Activated CD8-positive, alpha-beta memory T cell treated with anti-CD3 and anti-CD28 coated beads, Interleukin-2, amount 50 U/mL, for 24 hours (primary cell): Measurements from ENCODE around the gene FAM83F.
A peak's percentile ranks its signal among the peaks of the same experiment; 100 is the strongest.

ENCODE experiments used
- DNase-seq: peaks from one replicate; pipeline ENCODE4 v3.0.0-alpha.2; 2020; ENCODE audit errors: extremely low read depth

FAM83F gene

GRCh38 chr22:40036126-40036525 is 41.4 kb downstream of the FAM83F start:
- no peak for DNase-seq

GRCh38 chr22:40036591-40037225 is 42.0 kb downstream of the FAM83F start:
- no peak for DNase-seq

GRCh38 chr22:40037320-40037719 is 42.6 kb downstream of the FAM83F start:
- DNase-seq: no peak

- no peak for DNase-seq
These were observed 44.8 kb downstream of the FAM83F start for GRCh38 chr22:40039482-40040115.

- no peak for DNase-seq
These were observed 46.2 kb downstream of the FAM83F start for GRCh38 chr22:40040927-40041326.

GRCh38 chr22:40041366-40042137 is 46.8 kb downstream of the FAM83F start:
- no peak for DNase-seq

GRCh38 chr22:40042312-40042711 is 47.6 kb downstream of the FAM83F start:
- no peak for DNase-seq

GRCh38 chr22:40043081-40043480 is 48.3 kb downstream of the FAM83F start:
- DNase-seq: no peak

GRCh38 chr22:40043793-40044101 is 49.0 kb downstream of the FAM83F start:
- DNase-seq: no peak

- DNase-seq: peak; percentile 97
These were observed 49.5 kb downstream of the FAM83F start for GRCh38 chr22:40044102-40044869.

GRCh38 chr22:40044870-40045834 is 50.4 kb downstream of the FAM83F start:
- DNase-seq: peak; percentile 56

GRCh38 chr22:40046126-40046525 is 51.4 kb downstream of the FAM83F start:
- no peak for DNase-seq

- no peak for DNase-seq
These were observed 55.5 kb downstream of the FAM83F start for GRCh38 chr22:40050258-40050657.

GRCh38 chr22:40051322-40051721 is 56.6 kb downstream of the FAM83F start:
- DNase-seq: no peak

GRCh38 chr22:40053460-40053859 is 58.7 kb downstream of the FAM83F start:
- DNase-seq: no peak

GRCh38 chr22:40054486-40054885 is 59.7 kb downstream of the FAM83F start:
- DNase-seq: no peak

GRCh38 chr22:40055143-40055883 is 60.6 kb downstream of the FAM83F start:
- DNase-seq: no peak

- DNase-seq: no peak
These were observed 61.4 kb downstream of the FAM83F start for GRCh38 chr22:40056154-40056553.

- DNase-seq: no peak
These were observed 61.8 kb downstream of the FAM83F start for GRCh38 chr22:40056559-40056958.

GRCh38 chr22:40057652-40058051 is 62.9 kb downstream of the FAM83F start:
- DNase-seq: no peak
